H1 (cell line): ENCODE measurements around the gene EGLN2. TPM values are rescaled to one million over a fixed set of nuclear protein-coding genes. Genes with fewer than 3 reads are reported as not detected.

ENCODE experiments used
- CHD1 ChIP-seq: IDR thresholded peaks from 2 replicates; pipeline ENCODE4 v1.6.1; 2012; ENCODE audit warnings: low read depth, low read length, improper control_type of control experiment
- CTCF ChIP-seq, 3 experiments: IDR thresholded peaks; 1 replicate in 2 of 3; 2 replicates in 1 of 3; pipeline versions ENCODE4 v1.5.1 to v1.6.1; 2011; ENCODE audit warnings: low read length in 3 of 3, mild to moderate bottlenecking in 3 of 3, inconsistent platforms in 2 of 3, low read depth in 1 of 3, moderate library complexity in 1 of 3; ENCODE audit not compliant: insufficient read depth in 1 of 3; ENCODE audit errors: control extremely low read depth in 1 of 3
- GABPA ChIP-seq: IDR thresholded peaks from 2 replicates; pipeline ENCODE4 v1.6.1; 2011; ENCODE audit warnings: mild to moderate bottlenecking, low read length, moderate library complexity, borderline replicate concordance; ENCODE audit not compliant: insufficient read depth
- SP1 ChIP-seq: IDR thresholded peaks from 2 replicates; pipeline ENCODE4 v1.6.1; 2011; ENCODE audit warnings: low read depth, low read length
- SP4 ChIP-seq: IDR thresholded peaks from 2 replicates; pipeline ENCODE4 v1.6.1; 2012; ENCODE audit warnings: low read length, inconsistent platforms
- USF2 ChIP-seq: IDR thresholded peaks from 2 replicates; pipeline ENCODE4 v1.6.1; 2011; ENCODE audit warnings: low read length, improper control_type of control experiment
- polyA plus RNA-seq, 7 experiments: library from polyadenylated mRNA; depleted of rRNA in 3 of 7; stranded (reverse) in 5 of 7; unstranded in 2 of 7; fragments of >200 nt in 5 of 7; fragments of 200-250 nt in 2 of 7; gene quantifications; 1 replicate in 5 of 7; 2 replicates in 1 of 7; 4 replicates in 1 of 7; pipeline versions ENCODE4 v1.2.1 to v1.2.3, GENCODE V29; 2011 to 2013; ENCODE audit warnings: missing spikeins in 2 of 7, mixed read lengths in 2 of 7
- total RNA-seq: library from RNA; stranded (reverse); fragmentation: NEBNext Ultra II Directional; extraction: Animal tissue kit (Norgen Biotek cat#: 25700); gene quantifications from 2 replicates; pipeline ENCODE4 v1.2.1, GENCODE V29; 2021
- TF ChIP-seq, protein P1 (sequence below): fragments of 300-600 bp; sonication (generic); IDR thresholded peaks from 2 replicates; pipeline ENCODE4 v1.7.1; 2012; ENCODE audit warnings: low read length, moderate library complexity, mild to moderate bottlenecking, inconsistent platforms; ENCODE audit not compliant: insufficient replicate concordance

EGLN2 gene
- total and polyA plus RNA-seq, 2 of the 8 experiments (the other 6 are each of a cell fraction or from before 2014, with no cell fraction given) = 86.9 to 103 TPM

GRCh38 chr19:40750874-40751537 lies 48.0 kb upstream of the EGLN2 start, which contains the start of gene SNRPA (continued):
- no peak for TF ChIP-seq USF2
- TF ChIP-seq CHD1 = no peak
- TF ChIP-seq, protein P1, sequence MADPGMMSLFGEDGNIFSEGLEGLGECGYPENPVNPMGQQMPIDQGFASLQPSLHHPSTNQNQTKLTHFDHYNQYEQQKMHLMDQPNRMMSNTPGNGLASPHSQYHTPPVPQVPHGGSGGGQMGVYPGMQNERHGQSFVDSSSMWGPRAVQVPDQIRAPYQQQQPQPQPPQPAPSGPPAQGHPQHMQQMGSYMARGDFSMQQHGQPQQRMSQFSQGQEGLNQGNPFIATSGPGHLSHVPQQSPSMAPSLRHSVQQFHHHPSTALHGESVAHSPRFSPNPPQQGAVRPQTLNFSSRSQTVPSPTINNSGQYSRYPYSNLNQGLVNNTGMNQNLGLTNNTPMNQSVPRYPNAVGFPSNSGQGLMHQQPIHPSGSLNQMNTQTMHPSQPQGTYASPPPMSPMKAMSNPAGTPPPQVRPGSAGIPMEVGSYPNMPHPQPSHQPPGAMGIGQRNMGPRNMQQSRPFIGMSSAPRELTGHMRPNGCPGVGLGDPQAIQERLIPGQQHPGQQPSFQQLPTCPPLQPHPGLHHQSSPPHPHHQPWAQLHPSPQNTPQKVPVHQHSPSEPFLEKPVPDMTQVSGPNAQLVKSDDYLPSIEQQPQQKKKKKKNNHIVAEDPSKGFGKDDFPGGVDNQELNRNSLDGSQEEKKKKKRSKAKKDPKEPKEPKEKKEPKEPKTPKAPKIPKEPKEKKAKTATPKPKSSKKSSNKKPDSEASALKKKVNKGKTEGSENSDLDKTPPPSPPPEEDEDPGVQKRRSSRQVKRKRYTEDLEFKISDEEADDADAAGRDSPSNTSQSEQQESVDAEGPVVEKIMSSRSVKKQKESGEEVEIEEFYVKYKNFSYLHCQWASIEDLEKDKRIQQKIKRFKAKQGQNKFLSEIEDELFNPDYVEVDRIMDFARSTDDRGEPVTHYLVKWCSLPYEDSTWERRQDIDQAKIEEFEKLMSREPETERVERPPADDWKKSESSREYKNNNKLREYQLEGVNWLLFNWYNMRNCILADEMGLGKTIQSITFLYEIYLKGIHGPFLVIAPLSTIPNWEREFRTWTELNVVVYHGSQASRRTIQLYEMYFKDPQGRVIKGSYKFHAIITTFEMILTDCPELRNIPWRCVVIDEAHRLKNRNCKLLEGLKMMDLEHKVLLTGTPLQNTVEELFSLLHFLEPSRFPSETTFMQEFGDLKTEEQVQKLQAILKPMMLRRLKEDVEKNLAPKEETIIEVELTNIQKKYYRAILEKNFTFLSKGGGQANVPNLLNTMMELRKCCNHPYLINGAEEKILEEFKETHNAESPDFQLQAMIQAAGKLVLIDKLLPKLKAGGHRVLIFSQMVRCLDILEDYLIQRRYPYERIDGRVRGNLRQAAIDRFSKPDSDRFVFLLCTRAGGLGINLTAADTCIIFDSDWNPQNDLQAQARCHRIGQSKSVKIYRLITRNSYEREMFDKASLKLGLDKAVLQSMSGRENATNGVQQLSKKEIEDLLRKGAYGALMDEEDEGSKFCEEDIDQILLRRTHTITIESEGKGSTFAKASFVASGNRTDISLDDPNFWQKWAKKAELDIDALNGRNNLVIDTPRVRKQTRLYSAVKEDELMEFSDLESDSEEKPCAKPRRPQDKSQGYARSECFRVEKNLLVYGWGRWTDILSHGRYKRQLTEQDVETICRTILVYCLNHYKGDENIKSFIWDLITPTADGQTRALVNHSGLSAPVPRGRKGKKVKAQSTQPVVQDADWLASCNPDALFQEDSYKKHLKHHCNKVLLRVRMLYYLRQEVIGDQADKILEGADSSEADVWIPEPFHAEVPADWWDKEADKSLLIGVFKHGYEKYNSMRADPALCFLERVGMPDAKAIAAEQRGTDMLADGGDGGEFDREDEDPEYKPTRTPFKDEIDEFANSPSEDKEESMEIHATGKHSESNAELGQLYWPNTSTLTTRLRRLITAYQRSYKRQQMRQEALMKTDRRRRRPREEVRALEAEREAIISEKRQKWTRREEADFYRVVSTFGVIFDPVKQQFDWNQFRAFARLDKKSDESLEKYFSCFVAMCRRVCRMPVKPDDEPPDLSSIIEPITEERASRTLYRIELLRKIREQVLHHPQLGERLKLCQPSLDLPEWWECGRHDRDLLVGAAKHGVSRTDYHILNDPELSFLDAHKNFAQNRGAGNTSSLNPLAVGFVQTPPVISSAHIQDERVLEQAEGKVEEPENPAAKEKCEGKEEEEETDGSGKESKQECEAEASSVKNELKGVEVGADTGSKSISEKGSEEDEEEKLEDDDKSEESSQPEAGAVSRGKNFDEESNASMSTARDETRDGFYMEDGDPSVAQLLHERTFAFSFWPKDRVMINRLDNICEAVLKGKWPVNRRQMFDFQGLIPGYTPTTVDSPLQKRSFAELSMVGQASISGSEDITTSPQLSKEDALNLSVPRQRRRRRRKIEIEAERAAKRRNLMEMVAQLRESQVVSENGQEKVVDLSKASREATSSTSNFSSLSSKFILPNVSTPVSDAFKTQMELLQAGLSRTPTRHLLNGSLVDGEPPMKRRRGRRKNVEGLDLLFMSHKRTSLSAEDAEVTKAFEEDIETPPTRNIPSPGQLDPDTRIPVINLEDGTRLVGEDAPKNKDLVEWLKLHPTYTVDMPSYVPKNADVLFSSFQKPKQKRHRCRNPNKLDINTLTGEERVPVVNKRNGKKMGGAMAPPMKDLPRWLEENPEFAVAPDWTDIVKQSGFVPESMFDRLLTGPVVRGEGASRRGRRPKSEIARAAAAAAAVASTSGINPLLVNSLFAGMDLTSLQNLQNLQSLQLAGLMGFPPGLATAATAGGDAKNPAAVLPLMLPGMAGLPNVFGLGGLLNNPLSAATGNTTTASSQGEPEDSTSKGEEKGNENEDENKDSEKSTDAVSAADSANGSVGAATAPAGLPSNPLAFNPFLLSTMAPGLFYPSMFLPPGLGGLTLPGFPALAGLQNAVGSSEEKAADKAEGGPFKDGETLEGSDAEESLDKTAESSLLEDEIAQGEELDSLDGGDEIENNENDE = no peak
- TF ChIP-seq GABPA = no peak
- TF ChIP-seq SP1 = no peak; the same call in 1 of the 2 replicates
- TF ChIP-seq CTCF (IDR thresholded peaks at IDR 0.05; ENCODE audit: control extremely low read depth in 1 of 3, insufficient read depth in 1 of 3, low read depth in 1 of 3, low read length in 3 of 3) = no peak
- no peak for TF ChIP-seq SP4
